ENCODE results near the gene ARHGAP36.

The ARHGAP36 gene

DNA sequence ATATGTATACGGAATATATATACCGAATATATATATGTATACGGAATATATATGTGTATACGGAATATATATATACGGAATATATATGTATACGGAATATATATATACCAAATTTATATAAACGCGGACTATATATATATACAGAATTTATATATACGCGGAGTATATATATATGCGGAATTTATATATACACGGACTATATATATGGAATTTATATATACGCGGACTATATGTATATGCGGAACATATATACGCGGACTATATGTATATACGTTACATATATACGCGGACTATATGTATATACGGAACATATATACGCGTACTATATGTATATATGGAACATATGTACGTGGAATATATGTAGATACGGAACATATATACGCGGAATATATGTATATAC is 78.6 kb downstream of the ARHGAP36 start (continued):
- TF ChIP-seq, protein P1, sequence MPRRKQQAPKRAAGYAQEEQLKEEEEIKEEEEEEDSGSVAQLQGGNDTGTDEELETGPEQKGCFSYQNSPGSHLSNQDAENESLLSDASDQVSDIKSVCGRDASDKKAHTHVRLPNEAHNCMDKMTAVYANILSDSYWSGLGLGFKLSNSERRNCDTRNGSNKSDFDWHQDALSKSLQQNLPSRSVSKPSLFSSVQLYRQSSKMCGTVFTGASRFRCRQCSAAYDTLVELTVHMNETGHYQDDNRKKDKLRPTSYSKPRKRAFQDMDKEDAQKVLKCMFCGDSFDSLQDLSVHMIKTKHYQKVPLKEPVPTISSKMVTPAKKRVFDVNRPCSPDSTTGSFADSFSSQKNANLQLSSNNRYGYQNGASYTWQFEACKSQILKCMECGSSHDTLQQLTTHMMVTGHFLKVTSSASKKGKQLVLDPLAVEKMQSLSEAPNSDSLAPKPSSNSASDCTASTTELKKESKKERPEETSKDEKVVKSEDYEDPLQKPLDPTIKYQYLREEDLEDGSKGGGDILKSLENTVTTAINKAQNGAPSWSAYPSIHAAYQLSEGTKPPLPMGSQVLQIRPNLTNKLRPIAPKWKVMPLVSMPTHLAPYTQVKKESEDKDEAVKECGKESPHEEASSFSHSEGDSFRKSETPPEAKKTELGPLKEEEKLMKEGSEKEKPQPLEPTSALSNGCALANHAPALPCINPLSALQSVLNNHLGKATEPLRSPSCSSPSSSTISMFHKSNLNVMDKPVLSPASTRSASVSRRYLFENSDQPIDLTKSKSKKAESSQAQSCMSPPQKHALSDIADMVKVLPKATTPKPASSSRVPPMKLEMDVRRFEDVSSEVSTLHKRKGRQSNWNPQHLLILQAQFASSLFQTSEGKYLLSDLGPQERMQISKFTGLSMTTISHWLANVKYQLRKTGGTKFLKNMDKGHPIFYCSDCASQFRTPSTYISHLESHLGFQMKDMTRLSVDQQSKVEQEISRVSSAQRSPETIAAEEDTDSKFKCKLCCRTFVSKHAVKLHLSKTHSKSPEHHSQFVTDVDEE (CRISPR knock-in tag; IDR thresholded peaks at IDR 0.05): no peak
- TF ChIP-seq ZNF70 (CRISPR knock-in tag; IDR thresholded peaks at IDR 0.05) (no peak), ISL1 (CRISPR knock-in tag; IDR thresholded peaks at IDR 0.05) (no peak), ARNTL (CRISPR knock-in tag; IDR thresholded peaks at IDR 0.05; ENCODE audit: borderline replicate concordance, low read depth) (no peak)

DNA sequence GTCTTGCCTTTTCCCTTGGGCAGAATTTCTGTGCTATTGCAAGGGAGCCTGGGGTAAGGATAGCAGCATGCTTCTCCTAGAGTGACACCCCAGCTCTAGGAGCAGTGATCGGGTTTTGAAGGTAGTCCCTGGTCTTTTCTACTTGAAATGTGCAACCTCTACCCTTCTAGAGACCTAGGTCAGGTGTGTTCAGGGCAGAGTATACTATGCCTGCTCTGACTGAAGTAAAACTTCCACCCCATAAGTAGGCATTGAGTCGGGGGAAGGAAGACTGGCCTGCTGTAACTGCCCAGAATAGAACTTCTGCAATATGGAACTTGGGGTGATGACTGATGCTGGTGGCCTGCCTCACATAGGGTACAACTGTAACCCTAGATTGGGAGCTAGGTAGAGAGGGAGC is 80.9 kb downstream of the ARHGAP36 start:
- no peak for ATAC-seq
- TF ChIP-seq GLIS3 (CRISPR knock-in tag; IDR thresholded peaks at IDR 0.05) (no peak), ZFP3 (CRISPR knock-in tag; IDR thresholded peaks at IDR 0.05) (no peak), SNAI2 (CRISPR knock-in tag; IDR thresholded peaks at IDR 0.05) (no peak), ISL1 (CRISPR knock-in tag; IDR thresholded peaks at IDR 0.05) (no peak), TOX (CRISPR knock-in tag; IDR thresholded peaks at IDR 0.05; ENCODE audit: borderline replicate concordance) (no peak), ZNF8 (CRISPR knock-in tag; IDR thresholded peaks at IDR 0.05) (no peak), CSDC2 (CRISPR knock-in tag; IDR thresholded peaks at IDR 0.05) (no peak)
- TF ChIP-seq, protein P2, sequence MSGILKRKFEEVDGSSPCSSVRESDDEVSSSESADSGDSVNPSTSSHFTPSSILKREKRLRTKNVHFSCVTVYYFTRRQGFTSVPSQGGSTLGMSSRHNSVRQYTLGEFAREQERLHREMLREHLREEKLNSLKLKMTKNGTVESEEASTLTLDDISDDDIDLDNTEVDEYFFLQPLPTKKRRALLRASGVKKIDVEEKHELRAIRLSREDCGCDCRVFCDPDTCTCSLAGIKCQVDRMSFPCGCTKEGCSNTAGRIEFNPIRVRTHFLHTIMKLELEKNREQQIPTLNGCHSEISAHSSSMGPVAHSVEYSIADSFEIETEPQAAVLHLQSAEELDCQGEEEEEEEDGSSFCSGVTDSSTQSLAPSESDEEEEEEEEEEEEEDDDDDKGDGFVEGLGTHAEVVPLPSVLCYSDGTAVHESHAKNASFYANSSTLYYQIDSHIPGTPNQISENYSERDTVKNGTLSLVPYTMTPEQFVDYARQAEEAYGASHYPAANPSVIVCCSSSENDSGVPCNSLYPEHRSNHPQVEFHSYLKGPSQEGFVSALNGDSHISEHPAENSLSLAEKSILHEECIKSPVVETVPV (CRISPR knock-in tag; IDR thresholded peaks at IDR 0.05): no peak
- TF ChIP-seq, protein P3, sequence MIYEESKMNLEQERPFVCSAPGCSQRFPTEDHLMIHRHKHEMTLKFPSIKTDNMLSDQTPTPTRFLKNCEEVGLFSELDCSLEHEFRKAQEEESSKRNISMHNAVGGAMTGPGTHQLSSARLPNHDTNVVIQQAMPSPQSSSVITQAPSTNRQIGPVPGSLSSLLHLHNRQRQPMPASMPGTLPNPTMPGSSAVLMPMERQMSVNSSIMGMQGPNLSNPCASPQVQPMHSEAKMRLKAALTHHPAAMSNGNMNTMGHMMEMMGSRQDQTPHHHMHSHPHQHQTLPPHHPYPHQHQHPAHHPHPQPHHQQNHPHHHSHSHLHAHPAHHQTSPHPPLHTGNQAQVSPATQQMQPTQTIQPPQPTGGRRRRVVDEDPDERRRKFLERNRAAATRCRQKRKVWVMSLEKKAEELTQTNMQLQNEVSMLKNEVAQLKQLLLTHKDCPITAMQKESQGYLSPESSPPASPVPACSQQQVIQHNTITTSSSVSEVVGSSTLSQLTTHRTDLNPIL (CRISPR knock-in tag; IDR thresholded peaks at IDR 0.05; ENCODE audit: low read depth): no peak
- TF ChIP-seq, protein P4, sequence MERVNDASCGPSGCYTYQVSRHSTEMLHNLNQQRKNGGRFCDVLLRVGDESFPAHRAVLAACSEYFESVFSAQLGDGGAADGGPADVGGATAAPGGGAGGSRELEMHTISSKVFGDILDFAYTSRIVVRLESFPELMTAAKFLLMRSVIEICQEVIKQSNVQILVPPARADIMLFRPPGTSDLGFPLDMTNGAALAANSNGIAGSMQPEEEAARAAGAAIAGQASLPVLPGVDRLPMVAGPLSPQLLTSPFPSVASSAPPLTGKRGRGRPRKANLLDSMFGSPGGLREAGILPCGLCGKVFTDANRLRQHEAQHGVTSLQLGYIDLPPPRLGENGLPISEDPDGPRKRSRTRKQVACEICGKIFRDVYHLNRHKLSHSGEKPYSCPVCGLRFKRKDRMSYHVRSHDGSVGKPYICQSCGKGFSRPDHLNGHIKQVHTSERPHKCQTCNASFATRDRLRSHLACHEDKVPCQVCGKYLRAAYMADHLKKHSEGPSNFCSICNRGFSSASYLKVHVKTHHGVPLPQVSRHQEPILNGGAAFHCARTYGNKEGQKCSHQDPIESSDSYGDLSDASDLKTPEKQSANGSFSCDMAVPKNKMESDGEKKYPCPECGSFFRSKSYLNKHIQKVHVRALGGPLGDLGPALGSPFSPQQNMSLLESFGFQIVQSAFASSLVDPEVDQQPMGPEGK (CRISPR knock-in tag; IDR thresholded peaks at IDR 0.05; ENCODE audit: borderline replicate concordance): no peak
- TF ChIP-seq, protein P5, sequence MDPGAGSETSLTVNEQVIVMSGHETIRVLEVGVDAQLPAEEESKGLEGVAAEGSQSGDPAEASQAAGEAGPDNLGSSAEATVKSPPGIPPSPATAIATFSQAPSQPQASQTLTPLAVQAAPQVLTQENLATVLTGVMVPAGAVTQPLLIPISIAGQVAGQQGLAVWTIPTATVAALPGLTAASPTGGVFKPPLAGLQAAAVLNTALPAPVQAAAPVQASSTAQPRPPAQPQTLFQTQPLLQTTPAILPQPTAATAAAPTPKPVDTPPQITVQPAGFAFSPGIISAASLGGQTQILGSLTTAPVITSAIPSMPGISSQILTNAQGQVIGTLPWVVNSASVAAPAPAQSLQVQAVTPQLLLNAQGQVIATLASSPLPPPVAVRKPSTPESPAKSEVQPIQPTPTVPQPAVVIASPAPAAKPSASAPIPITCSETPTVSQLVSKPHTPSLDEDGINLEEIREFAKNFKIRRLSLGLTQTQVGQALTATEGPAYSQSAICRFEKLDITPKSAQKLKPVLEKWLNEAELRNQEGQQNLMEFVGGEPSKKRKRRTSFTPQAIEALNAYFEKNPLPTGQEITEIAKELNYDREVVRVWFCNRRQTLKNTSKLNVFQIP (CRISPR knock-in tag; IDR thresholded peaks at IDR 0.05; ENCODE audit: borderline replicate concordance, low read depth): no peak

All from SK-N-SH treated with all-trans-retinoic acid at 6 μM for 48 hours (cell line).